Mesodermal cell (in vitro differentiated cells): ENCODE results near the gene SLCO4C1. TPM values are rescaled to one million over a fixed set of nuclear protein-coding genes. Genes with fewer than 3 reads are reported as not detected.
"Not testable (repeated sequence)": the region's sequence is repeated elsewhere in the genome, so short reads cannot be mapped to it uniquely, and the experiment has no call there.

Source experiments
- H3K27ac ChIP-seq: 2 replicates; pipeline ENCODE4 v1.7.0; 2013; ENCODE audit warnings: mild to moderate bottlenecking, low read depth, low read length, moderate library complexity; ENCODE audit not compliant: severe bottlenecking
- H3K36me3 ChIP-seq: 2 replicates; pipeline ENCODE4 v1.7.1; 2013; ENCODE audit warnings: mild to moderate bottlenecking, low read length, moderate library complexity; ENCODE audit not compliant: control insufficient read depth, insufficient read depth
- H3K4me1 ChIP-seq: one replicate; pipeline ENCODE4 v1.7.1; 2013; ENCODE audit warnings: mild to moderate bottlenecking, low read length; ENCODE audit not compliant: insufficient read depth, control insufficient read depth, poor library complexity, severe bottlenecking
- H3K4me3 ChIP-seq: 2 replicates; pipeline ENCODE4 v1.7.0; 2013; ENCODE audit warnings: low read length, control low read depth, mild to moderate bottlenecking; ENCODE audit not compliant: insufficient read depth, poor library complexity, severe bottlenecking; ENCODE audit errors: extremely low read depth
- H3K9me3 ChIP-seq: 2 replicates; pipeline ENCODE4 v1.7.1; 2013; ENCODE audit warnings: mild to moderate bottlenecking, low read length, moderate library complexity; ENCODE audit not compliant: control insufficient read depth
- WGBS, 2 experiments: methylation state at CpG; one replicate each; pipeline ENCODE4 v1.1.5; 2013; ENCODE audit warnings: missing lambda C conversion rate in 2 of 2; ENCODE audit not compliant: insufficient coverage in 2 of 2; 5-methylcytosine and 5-hydroxymethylcytosine counted together
- polyA plus RNA-seq, 2 experiments: library from polyadenylated mRNA; stranded (reverse); fragments of 50-300 nt; gene quantifications; one replicate each; pipeline ENCODE4 v1.2.3, GENCODE V29; 2013

SLCO4C1 gene, protein sequence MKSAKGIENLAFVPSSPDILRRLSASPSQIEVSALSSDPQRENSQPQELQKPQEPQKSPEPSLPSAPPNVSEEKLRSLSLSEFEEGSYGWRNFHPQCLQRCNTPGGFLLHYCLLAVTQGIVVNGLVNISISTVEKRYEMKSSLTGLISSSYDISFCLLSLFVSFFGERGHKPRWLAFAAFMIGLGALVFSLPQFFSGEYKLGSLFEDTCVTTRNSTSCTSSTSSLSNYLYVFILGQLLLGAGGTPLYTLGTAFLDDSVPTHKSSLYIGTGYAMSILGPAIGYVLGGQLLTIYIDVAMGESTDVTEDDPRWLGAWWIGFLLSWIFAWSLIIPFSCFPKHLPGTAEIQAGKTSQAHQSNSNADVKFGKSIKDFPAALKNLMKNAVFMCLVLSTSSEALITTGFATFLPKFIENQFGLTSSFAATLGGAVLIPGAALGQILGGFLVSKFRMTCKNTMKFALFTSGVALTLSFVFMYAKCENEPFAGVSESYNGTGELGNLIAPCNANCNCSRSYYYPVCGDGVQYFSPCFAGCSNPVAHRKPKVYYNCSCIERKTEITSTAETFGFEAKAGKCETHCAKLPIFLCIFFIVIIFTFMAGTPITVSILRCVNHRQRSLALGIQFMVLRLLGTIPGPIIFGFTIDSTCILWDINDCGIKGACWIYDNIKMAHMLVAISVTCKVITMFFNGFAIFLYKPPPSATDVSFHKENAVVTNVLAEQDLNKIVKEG
- 1.6 TPM for polyA plus RNA-seq (2013, experiment 1 of 2)
- 2.1 TPM for polyA plus RNA-seq (2013, experiment 2 of 2)

DNA sequence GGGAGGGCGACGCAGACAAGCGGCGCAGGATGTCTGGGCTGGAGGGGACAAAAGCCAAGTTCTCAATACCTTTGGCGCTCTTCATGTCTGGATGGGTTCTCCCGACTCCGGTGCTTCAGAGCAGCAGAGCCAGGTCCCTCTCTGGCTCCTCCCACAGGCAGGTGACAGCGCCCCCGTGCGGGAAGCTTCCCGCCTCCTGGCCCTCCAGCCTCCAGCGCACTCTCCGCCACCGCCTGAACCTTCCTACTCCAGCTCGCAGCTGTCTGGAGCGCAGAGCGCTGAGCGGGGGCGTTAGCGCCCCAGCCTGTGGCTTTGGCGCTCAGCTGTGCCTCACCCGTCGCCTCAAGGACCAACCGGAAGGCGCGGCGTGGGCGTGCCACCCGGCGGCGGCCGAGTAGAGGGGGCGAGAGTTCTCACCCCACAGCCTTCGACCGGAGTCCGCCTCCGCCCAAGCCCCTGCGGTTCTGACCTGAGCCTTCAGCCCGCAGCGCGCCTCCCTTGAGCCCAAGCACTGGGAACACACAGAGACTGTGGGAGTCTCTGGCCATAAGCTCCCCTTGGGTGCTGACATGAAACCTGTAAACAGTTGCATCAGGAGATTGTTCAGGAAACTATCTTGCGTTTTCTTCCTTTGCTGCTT lies at the start of gene SLCO4C1:
TSS of gene SLCO4C1 (minus strand) at position 107 of the 640 bp plus-strand sequence. CDS start at position 85, 22 bp downstream.
- Histone ChIP-seq H3K27ac (no peak within 1 kb of the TSS), H3K36me3 (no peaks in the 10 kb centered on the region), H3K4me3 (peak within 1 kb of the TSS; percentile 44), H3K9me3 (no peaks in the 10 kb centered on the region), H3K4me1 (no peaks in the 10 kb centered on the region)
- 6 to 7% methylated on average over 22 to 38 of the region's 42 CpGs for WGBS, 2 experiments

DNA sequence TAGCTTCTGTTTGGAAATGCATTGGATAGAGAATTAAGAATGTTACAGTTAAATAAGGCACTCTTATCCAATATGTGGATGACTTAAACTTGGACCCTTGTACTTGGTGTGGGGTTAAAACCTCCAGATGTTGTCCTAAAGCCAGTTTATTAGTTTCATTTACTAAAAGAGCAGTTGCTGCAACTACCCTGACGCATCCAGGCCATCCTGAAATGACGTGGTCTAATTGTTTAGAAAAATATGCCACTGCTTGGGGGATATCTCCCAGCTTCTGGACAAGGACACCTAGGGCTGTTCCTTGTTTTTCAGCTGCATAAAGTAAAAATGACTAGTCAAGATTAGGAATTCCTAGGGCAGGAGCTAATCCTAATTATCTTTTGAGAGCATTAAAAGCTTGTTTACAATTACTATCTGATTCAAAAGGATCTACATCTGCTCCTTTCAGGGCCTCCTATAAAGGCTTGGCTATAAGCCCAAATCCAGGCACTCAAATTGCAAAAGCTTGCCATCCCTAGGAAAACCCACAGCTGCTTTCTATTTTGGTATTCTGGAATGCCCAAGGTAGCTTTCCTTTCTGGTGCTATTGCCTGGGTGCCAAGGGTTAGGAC lies 45.7 kb upstream of the SLCO4C1 start:
- Histone ChIP-seq H3K27ac (no peak overlapping the region), H3K36me3 (no peaks in the 10 kb centered on the region), H3K9me3 (no peaks in the 10 kb centered on the region), H3K4me3 (no peak overlapping the region), H3K4me1 (peaks cover 14% of the 10 kb centered on the region)
- 100% methylated on average over 1 to 2 of the region's 2 CpGs for WGBS, 2 experiments

DNA sequence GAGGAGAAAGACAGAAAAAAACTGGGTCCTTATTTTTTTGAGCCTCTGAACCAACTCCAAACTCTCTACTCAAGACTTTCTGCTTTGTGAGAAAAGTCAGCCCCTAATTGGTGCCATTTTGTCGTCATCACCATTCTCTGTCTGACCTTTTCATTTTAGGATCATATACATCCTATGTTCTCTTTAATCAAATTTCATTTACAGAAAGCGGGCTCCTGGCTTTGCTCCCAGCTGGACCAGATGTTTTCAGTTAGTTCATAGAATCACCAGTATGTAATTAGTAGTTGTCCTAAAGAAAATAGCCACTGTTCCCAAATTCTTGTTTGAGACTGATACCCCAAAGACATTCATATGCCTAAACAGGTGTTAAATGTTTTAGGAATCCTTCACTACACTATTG lies 28.6 kb upstream of the SLCO4C1 start:
- H3K4me3 ChIP-seq: no peak overlapping the region
- H3K36me3 ChIP-seq: no peaks in the 10 kb centered on the region
- H3K27ac ChIP-seq: no peak overlapping the region
- no peaks in the 10 kb centered on the region for H3K9me3 ChIP-seq
- H3K4me1 ChIP-seq: no peaks in the 10 kb centered on the region
- WGBS, 2 experiments: 83 to 100% methylated on average over 1 of the region's 2 CpGs

DNA sequence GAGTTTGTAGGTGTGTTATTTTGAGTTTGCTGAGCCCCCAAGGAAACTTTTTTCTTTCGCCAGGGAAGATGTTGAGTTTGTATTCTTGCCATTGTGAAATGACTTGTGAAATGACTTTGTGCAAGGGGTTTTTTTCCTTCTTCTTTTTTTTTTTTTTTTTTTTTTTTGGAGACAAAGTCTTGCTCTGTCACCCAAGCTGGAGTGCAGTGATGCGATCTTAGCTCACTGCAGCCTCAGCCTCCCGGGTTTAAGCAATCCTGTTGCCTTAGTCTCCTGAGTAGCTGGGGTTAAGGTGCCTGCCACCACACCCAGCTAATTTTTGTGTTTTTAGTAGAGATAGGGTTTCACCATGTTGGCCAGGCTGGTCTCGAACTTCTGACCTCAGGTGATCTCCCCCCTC lies 22.7 kb upstream of the SLCO4C1 start:
- not testable (repeated sequence) for H3K36me3 ChIP-seq, H3K27ac ChIP-seq, H3K9me3 ChIP-seq, H3K4me3 ChIP-seq, H3K4me1 ChIP-seq
- 77 to 100% methylated on average over 2 to 3 of the region's 4 CpGs for WGBS, 2 experiments

DNA sequence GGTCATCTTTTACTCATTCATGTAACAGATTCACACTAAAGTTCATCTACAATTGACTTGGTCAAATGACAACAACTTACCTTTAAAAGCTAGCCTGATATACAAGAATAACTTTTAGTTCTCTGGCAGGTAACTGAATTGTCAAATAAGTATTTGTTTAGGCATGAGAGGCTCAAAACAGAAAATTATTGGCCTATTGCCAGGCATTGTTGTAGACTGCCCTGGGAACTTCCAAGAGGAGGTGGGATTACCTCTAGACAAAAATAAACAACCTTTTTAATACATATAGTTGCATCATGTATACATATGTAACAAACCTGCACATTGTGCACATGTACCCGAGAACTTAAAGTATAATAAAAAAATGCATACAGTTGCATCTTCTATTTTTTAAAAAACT lies 18.2 kb upstream of the SLCO4C1 start:
- Histone ChIP-seq H3K4me3 (no peak overlapping the region), H3K36me3 (no peaks in the 10 kb centered on the region), H3K9me3 (no peaks in the 10 kb centered on the region), H3K4me1 (no peaks in the 10 kb centered on the region), H3K27ac (peak overlapping the region; percentile 64)
- WGBS, 2 experiments: no CpG with 5 or more reads among the region's 1 CpG

DNA sequence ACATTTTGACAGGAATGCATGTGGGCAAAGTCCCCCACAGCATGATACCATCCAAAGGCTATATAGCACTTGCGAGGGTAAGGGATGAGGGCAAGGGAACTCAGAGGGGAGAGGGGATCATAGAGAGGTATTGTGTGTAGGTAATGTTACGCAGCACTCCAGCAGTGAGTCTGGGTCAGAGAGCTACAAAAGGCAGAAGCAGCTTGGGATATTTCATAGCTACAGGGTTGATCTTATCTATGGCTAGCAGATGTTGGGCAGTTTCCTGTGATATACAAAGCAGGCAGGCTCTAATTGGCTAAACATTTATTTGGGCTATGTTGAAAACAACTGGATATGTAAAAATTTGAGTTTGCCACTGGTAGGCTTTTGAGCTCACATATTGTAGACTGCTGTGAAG lies 17.8 kb upstream of the SLCO4C1 start:
- Histone ChIP-seq H3K4me1 (no peaks in the 10 kb centered on the region), H3K9me3 (no peaks in the 10 kb centered on the region), H3K36me3 (no peaks in the 10 kb centered on the region), H3K4me3 (no peak overlapping the region), H3K27ac (no peak overlapping the region)
- 85 to 100% methylated on average over 1 to 2 of the region's 2 CpGs for WGBS, 2 experiments

DNA sequence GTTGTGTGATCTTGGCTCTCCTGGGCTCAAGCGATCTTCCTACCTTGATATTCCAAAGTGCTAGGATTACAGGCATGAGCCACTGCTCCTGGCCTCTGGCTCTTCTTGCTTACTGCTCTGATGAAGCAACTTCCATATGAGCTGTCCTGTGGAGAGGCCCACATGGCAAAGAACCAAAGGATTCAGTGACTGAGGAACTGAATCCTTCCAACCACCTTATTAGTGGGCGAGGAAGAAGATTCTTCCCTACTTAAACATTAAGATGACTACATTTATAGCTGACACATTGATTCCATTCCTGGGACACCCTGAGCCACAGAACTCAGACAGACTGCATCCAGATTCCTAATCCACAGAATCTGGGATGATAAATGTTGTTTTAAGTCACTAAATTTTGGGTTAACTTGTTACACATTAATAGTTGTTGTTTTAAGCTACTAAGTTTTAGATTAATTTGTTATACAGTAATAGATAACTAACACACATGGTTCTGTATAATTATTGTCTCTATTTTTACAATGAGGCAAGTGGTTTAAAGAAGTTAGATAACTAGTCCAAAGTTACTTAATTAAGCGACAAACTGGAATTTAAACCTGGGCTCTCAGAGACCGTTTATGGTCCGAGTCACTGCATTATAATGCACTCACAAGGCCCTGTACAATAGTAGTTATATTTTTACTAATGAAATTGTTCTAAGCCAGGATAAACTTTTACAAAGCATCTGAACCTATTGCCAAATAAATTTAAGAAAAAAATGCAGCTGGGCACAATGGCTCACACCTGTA lies 16.7 kb upstream of the SLCO4C1 start:
- Histone ChIP-seq H3K27ac (no peak overlapping the region), H3K9me3 (no peaks in the 10 kb centered on the region), H3K4me1 (no peaks in the 10 kb centered on the region), H3K4me3 (no peak overlapping the region), H3K36me3 (no peaks in the 10 kb centered on the region)
- 86% methylated on average over 2 of the region's 5 CpGs; no CpG with 5 or more reads in 1 of the 2 experiments for WGBS, 2 experiments

DNA sequence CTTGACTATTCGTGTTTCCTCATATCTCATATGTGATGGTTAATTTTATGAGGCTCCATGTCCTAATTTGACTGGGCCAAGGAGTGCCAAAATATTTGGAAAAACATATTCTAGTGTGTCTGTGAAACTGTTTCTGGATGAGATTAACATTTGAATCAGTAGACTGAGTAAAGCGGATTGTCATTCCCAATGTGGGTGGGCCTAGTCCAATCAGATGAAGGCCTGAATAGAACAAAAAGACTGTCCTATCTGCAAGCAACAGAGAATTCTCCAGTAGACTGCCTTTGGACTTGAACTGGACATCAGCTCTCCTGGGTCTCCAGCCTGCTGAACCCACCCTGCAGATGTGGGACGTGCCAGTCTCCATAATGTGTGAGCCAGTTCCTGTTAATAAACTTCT lies 13.5 kb upstream of the SLCO4C1 start:
- WGBS, 2 experiments: 100% methylated on average over 1 of the region's 3 CpGs
- Histone ChIP-seq H3K27ac (no peak overlapping the region), H3K36me3 (no peaks in the 10 kb centered on the region), H3K9me3 (no peaks in the 10 kb centered on the region), H3K4me3 (no peak overlapping the region), H3K4me1 (no peaks in the 10 kb centered on the region)

DNA sequence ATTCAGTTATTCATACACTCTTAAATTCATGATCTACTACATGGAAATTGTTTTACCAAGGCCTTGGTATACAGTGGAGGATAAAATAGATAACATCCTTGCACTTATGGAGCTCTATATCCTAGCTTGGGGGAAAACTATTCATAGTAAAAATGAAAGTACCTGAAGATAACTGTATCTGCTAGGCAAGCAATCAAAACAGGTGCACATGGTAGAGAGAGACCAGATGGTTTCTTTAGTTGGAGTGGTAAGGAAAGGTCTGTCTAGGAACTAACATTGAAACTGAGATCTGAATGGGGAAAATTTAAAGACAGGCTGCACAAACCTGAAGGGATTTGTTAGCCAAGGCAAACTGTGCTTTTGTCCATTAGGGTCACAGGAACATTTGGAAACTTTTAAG lies 11.1 kb upstream of the SLCO4C1 start:
- H3K4me3 ChIP-seq: no peak overlapping the region
- no peaks in the 10 kb centered on the region for H3K36me3 ChIP-seq
- no peak overlapping the region for H3K27ac ChIP-seq
- H3K9me3 ChIP-seq: no peaks in the 10 kb centered on the region
- no peaks in the 10 kb centered on the region for H3K4me1 ChIP-seq

DNA sequence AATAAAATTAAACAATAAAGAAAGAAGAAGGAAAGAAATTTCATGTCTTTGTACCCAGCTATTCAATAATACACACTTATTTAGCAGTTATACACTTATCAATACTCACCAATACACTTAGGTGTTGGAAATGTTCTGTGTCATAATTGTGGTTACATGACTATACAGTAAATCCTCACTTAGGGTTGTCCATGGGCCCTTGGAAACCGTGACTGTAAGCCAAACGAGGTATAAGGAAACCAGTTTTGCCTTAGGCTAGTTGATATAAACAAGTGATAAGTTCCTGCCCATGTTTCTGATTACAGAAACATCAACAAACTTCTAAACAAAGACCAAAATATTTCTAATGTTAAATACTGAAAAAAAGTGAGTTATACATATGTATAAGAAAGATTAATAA lies 10.0 kb upstream of the SLCO4C1 start:
- H3K36me3 ChIP-seq: no peaks in the 10 kb centered on the region
- H3K4me3 ChIP-seq: no peak overlapping the region
- H3K9me3 ChIP-seq: no peaks in the 10 kb centered on the region
- no peak overlapping the region for H3K27ac ChIP-seq
- H3K4me1 ChIP-seq: no peaks in the 10 kb centered on the region
- no CpG with 5 or more reads among the region's 2 CpGs for WGBS, 2 experiments
